ENCODE data around the gene DELE1.

The DELE1 gene, protein sequence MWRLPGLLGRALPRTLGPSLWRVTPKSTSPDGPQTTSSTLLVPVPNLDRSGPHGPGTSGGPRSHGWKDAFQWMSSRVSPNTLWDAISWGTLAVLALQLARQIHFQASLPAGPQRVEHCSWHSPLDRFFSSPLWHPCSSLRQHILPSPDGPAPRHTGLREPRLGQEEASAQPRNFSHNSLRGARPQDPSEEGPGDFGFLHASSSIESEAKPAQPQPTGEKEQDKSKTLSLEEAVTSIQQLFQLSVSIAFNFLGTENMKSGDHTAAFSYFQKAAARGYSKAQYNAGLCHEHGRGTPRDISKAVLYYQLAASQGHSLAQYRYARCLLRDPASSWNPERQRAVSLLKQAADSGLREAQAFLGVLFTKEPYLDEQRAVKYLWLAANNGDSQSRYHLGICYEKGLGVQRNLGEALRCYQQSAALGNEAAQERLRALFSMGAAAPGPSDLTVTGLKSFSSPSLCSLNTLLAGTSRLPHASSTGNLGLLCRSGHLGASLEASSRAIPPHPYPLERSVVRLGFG

DNA sequence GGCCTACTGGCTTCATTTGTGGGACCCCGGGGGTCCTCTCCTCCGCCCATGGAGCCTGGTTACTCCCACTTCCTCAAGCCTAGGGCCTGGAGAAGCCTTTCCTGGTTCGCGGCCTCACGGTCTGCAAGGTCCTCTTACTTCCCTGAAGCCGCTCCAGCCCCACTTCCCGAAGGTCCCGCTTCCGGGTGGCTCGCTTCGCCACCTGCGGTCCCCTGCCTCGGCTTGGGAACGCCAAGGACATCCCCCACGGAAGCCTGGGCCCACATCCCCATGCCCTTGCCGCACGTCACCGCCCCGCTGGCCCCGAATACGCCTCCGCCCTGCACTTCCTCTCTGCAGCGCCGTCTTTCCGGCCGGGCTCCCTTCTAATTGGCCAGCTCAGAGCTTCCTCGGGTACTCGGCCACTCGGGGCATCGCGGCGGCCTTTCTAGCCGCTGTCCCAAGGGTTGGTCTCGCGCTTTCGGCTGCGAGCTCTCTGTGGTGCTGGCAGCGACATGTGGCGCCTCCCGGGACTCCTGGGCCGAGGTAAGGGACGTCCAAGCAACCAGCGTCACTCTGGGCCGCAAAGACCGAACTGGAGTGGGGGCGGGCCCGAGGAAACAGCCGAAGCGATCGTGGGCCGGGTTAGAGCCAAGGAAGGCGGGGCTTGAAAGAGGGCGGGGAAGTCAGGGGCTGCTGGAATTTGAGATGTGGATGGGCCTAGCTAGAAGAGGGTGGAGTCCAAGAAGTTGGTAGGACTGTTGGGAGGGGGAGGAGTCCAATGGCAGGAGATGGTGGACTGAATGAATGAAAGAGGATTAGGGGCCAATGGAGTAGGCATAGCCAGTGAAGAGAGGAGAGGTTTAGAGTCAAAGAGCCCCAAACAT, at the start of gene DELE1:
Gene DELE1, plus strand, starts transcription at position 424 of the 866 bp plus-strand sequence. Its CDS starts 71 bp downstream, at position 495.
- DNase-seq (ENCODE audit: low read depth, low spot score): peak; percentile 78

- DNase-seq (ENCODE audit: low read depth, low spot score): no peak
Observed at GRCh38 chr5:141873933-141874261, 49.8 kb upstream of the DELE1 start.

GRCh38 chr5:141874262-141874964, 49.3 kb upstream of the DELE1 start:
- DNase-seq (ENCODE audit: low read depth, low spot score): no peak

DNA sequence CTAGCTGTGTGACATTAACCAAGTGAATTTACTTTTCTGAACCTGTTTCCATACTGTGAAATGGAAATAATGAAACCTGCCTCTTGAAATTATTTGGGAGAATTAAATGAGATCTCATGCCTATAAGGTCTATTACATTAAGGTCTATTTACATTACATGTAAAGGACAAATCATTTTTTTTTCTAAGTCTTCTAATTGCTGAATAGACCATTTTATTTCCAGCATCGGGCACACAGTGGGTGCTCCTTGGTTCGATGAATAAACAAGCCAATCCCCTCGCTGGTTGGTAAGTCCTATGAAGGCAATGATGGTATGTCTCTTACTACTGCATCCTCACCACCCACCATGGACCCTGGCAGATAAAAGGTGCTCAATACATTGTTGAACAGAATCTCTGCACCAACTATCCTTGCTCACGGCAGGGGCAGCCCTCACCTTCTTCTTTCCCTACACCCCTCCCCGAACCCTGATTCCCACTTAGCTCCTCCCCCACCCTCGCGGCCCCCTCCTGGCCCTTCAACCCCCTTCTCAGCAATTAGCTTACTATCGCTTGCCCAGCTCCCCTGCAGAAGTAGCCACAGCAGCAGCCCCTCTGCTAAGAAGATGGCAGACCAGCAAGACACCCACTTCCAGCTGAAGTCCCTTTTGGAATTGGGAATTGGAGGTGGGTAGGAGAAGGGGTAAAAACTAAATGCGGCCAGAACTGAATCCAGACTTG, 48.5 kb upstream of the DELE1 start:
- no peak for DNase-seq (ENCODE audit: low read depth, low spot score)

DNA sequence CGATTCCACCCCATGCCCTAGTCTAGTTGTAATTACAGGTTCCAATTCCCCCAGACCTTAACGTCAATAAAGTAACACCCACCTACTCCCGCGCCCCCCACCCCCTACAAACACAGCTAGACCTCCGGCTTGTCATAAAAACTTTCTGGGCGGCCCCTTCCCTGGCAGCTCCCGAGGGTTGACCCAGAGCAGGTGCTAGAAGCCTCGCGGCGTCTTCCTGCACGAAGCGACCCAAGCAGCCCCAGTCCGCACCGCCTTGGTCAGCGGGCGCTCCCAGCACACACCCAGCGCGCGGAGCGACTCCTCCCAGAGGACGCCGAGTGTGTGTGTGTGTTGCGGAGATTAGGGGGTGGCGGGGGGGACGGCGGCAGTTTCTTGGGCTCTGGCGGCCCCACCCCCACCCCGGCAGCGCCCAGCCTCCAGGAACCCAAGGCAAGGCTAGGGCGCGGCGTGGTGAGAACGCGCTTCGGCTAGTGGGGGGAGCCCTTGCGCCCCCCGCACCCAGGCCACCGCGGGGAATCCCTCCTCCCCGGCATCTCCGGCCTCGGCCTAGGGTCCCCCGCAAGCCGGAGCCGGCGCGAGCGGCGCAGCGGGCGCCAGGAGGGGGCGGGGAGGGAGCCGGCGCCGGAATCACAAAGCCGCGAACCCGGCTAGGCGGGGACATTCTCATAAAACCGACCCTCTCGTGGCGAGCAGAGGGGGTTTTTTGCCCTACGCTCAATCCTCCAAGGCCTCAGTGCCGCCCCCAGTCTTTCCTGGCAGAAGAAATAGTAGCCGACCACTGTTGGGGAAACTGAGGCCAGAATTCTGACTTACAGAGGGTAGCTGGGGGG, 47.7 kb upstream of the DELE1 start:
- no peak for DNase-seq (ENCODE audit: low read depth, low spot score)

DNA sequence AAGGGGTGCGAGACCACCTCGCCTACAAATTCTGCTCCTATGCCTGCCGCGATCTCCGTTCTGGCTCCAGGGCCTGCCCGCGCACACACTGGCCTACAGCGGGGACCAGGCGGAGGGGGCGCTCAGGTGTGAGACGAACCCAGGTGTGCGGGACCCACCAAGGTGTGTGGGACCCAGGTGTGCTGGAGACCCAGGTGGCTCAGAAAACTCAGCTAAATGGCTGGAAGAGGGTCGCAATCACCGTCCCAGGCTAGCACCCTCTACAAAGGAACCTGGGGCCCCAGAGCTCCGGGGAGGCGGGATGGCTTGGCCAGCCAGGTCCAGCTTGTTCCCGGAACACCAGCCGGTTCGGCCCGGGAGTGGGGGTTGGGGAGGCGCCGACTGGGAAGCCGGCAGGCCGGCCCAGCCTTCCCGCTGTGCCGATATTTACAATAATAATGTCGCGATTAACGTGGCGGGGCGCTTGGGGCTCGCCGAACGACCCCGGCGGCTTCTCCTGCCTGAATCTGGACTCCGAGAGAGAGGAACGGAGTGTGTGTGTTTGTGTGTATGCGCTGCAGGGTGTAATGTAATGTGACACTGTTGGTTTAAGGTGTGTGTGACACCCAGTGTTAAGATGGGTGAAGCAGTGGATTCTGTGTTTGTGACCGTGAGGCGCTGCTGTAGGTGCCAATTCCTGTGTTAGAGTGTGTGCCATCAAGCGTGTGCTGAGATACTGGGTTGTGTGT, 46.9 kb upstream of the DELE1 start:
- no peak for DNase-seq (ENCODE audit: low read depth, low spot score)

GRCh38 chr5:141877356-141878185, 46.1 kb upstream of the DELE1 start:
- no peak for DNase-seq (ENCODE audit: low read depth, low spot score)

DNA sequence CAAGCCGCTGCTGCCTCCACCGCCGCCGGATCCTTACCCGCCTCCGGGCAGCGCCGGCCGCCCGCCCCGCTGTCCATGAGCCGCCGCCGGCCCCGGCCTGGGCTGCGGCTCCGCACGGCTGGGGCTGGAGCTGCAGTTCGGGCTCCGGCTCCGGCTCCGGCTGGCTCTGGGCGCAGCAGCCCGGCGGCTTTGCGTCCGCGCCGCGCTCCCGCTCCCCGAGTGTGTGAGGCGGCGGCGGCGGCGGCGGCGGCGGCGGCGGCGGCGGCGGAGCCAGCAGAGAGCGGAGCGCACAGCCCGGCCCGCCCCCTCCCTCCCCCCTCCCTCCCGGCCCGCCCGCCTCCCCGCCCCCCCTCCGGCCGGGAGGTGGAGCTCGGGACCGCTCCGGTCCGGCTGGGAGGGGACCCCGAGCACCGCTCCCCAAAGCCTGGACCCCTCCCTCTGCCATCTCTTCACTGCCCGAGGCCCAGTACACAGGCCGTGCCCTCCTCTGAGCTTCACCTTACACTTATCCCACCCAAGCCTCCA, 45.4 kb upstream of the DELE1 start, which contains the start of gene PCDH1:
Gene PCDH1, minus strand, starts transcription at position 225 of the 525 bp plus-strand sequence. Its CDS starts 148 bp downstream, at position 77.
- no peak for DNase-seq (ENCODE audit: low read depth, low spot score)

DNA sequence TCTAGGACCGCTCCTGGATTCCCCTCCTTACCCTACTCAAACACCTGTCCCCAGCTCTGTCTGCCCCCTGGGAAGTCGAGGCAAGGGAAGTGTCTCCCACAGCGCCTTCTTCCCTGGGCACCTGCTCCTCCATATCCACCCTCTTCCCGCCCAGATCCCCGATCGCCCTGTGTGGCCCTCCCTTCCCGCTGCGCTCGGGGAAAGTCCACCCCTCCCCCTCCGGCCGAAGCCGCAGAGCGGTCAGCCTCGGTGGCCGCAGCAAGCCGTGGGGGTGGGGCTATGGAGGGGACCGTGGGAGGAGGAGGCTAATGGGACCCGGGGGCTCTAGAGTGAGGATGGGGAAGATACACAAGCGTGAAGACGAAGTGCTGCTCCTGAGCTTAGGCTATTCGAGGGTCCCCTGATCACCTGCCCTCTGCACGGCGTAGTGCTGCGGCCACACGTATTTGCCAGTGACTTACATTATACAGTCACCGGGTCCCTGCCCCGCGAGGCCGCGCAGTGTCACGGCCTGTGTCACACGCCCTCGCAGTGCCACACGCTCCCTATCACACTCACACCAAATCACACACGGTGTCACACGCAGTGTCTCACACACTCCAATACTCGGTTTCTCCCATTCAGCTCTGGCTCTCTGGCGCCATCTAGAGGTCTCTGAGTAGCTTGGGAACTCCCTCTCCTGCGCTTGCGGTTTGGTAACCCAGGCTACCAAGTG, 44.8 kb upstream of the DELE1 start:
- DNase-seq (ENCODE audit: low read depth, low spot score): peak; percentile 46

DNA sequence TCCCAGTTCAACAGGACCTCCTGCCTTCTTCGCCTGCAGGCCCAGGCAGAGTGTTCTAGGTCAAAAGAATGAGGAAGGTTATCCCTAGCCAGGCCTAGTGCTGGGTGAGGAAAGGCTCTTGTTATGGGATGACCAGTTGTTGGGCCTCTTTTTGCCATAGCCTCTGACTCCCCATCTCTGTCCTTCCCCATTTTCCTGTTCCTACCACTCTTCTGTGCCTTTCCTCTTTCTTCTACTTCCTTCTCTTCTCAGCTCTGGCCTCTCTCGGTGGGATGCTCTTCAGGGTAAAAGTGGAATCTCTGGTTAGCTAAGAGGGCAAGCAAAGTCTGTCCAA, 44.3 kb upstream of the DELE1 start:
- no peak for DNase-seq (ENCODE audit: low read depth, low spot score)

GRCh38 chr5:141879941-141880738, 43.5 kb upstream of the DELE1 start:
- no peak for DNase-seq (ENCODE audit: low read depth, low spot score)

DNA sequence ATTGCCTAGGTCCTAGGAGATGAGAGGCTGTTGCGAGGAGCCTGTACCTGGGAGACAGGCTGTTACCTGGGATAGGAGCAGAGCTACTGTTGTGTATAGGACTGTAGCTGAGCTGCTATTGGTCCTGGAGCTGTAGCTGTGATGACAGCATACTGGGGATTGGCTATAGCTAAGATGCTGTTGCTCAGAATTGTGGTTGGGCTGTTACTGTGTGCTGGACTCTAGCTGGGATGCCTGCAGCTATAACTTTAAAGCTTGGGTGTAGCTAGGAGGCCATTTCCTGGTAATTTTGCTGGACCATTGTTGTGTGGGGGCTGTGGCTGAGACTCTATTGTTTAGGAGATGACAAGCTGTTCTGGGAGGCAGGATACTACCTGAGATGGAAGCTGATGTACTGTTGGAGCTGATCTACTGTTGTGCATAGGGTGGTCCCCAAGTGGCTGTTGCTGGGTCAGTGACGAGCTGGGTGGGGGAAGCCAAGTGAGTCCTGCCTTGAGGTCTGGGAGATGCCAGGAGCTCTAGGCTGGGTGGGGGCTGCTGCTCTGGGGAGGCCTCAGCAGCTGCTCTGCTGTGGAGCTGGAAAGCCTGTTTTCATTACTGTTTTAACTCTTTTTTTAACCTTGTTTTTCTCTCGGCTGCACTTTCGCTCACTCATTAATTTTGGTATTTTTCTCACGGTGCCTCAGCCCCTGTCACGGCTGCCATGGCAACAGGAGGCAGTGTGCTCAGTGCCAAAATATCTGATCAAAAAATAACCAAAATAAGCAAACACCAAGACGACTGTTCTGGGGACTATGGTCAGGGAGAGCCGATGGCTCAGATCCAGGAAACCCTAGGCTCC, 42.5 kb upstream of the DELE1 start:
- DNase-seq (ENCODE audit: low read depth, low spot score): no peak

- no peak for DNase-seq (ENCODE audit: low read depth, low spot score)
Observed at GRCh38 chr5:141881886-141882285, 41.8 kb upstream of the DELE1 start.

GRCh38 chr5:141882594-141883183, 41.0 kb upstream of the DELE1 start:
- DNase-seq (ENCODE audit: low read depth, low spot score): no peak

DNA sequence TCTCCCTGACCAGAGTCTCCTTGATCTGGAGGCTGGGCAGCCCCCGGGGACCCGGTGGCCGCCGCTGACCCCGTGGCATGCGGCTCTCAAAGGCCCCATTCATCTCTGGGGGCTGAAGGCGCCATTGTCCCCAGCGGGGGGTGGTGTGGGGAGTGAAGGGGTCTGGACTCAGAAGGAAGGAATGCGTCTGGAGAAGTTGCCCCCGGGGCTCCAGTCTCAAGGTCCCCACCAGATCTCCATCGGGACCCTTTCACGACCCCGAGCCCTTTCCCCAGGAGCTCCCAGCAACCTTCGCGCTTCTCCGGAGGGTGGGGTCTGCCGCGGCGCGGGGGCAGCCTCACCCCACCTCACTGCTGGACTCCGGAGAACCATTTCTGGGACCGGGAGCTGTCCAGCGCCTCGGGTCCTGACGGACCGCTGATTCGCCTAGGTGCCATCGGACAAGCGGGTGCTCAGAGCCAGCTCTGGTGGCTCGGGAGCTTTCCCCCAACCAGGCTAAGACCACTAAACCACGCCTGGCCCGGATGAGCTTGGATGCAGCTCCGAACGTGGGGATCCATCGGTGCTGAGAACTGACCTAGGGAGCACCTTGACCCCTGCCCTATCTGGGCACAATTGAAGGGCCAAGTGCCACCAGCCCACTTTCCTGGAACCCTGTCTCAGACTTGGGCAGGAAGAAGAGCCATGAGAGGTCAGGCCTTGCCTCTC, 40.3 kb upstream of the DELE1 start:
- DNase-seq (ENCODE audit: low read depth, low spot score): no peak

Measured in brain pericyte (primary cell).